ENCODE measurements around the gene VWA3B. TPM values are rescaled to one million over a fixed set of nuclear protein-coding genes. Genes with fewer than 3 reads are reported as not detected.
"Not testable (repeated sequence)": the region's sequence is repeated elsewhere in the genome, so short reads cannot be mapped to it uniquely, and the experiment has no call there.

VWA3B gene
- total RNA-seq, 1 donor from 2014 or later, result 4.1 TPM

- H3K27ac Mint-ChIP-seq, result no peak overlapping the region
- no peak for DNase-seq (ENCODE audit: extremely low spot score, unreplicated experiment)
- no peaks in the 10 kb centered on the region for H3K9me3 Mint-ChIP-seq
- H3K27me3 Mint-ChIP-seq, result peaks cover 56% of the 10 kb centered on the region
- no peak overlapping the region for H3K4me3 Mint-ChIP-seq
- no peaks in the 10 kb centered on the region for H3K36me3 Mint-ChIP-seq
- H3K4me1 Mint-ChIP-seq (ENCODE audit: unreplicated experiment), result peaks cover 11% of the 10 kb centered on the region
- TF ChIP-seq CTCF (conservative IDR thresholded peaks at IDR 0.05), result no peak
These were observed 40.4 kb downstream of the VWA3B start for GRCh38 chr2:98127229-98127989.

- TF ChIP-seq CTCF (conservative IDR thresholded peaks at IDR 0.05), result no peak
- Mint-ChIP-seq H3K27me3 (peaks cover 45% of the 10 kb centered on the region), H3K4me1 (ENCODE audit: unreplicated experiment) (no peaks in the 10 kb centered on the region), H3K9me3 (no peaks in the 10 kb centered on the region), H3K4me3 (no peak overlapping the region), H3K36me3 (no peaks in the 10 kb centered on the region), H3K27ac (no peak overlapping the region)
- no peak for DNase-seq (ENCODE audit: extremely low spot score, unreplicated experiment)
These were observed 41.7 kb downstream of the VWA3B start for GRCh38 chr2:98128556-98129109.

GRCh38 chr2:98130073-98130472, 43.1 kb downstream of the VWA3B start:
- not testable (repeated sequence) for H3K27ac Mint-ChIP-seq; H3K36me3 Mint-ChIP-seq; DNase-seq (ENCODE audit: extremely low spot score, unreplicated experiment); H3K4me3 Mint-ChIP-seq; H3K9me3 Mint-ChIP-seq
- Mint-ChIP-seq H3K4me1 (ENCODE audit: unreplicated experiment) (peaks cover 13% of the 10 kb centered on the region), H3K27me3 (peaks cover 37% of the 10 kb centered on the region)

- DNase-seq (ENCODE audit: extremely low spot score, unreplicated experiment), result no peak
- H3K27ac Mint-ChIP-seq, result no peak overlapping the region
These were observed 47.4 kb downstream of the VWA3B start for GRCh38 chr2:98134172-98135005.

GRCh38 chr2:98137196-98137595, 50.2 kb downstream of the VWA3B start:
- DNase-seq (ENCODE audit: extremely low spot score, unreplicated experiment), result no peak
- Mint-ChIP-seq H3K4me3 (no peak overlapping the region), H3K36me3 (no peaks in the 10 kb centered on the region), H3K27ac (no peak overlapping the region), H3K9me3 (no peaks in the 10 kb centered on the region), H3K27me3 (peaks cover 3% of the 10 kb centered on the region), H3K4me1 (ENCODE audit: unreplicated experiment) (peaks cover 18% of the 10 kb centered on the region)
- TF ChIP-seq CTCF (conservative IDR thresholded peaks at IDR 0.05), result no peak

More at GRCh38 chr2:98134172-98135005, 47.4 kb downstream of the VWA3B start:
- Mint-ChIP-seq H3K4me3 (no peak overlapping the region), H3K27me3 (peaks cover 18% of the 10 kb centered on the region), H3K4me1 (ENCODE audit: unreplicated experiment) (peaks cover 13% of the 10 kb centered on the region), H3K36me3 (no peaks in the 10 kb centered on the region), H3K9me3 (no peaks in the 10 kb centered on the region)
- TF ChIP-seq CTCF (conservative IDR thresholded peaks at IDR 0.05), result no peak

- peaks cover 19% of the 10 kb centered on the region for H3K4me1 Mint-ChIP-seq (ENCODE audit: unreplicated experiment)
- not testable (repeated sequence) for H3K27me3 Mint-ChIP-seq; DNase-seq (ENCODE audit: extremely low spot score, unreplicated experiment); H3K27ac Mint-ChIP-seq; H3K36me3 Mint-ChIP-seq; H3K4me3 Mint-ChIP-seq; H3K9me3 Mint-ChIP-seq
These were observed 52.0 kb downstream of the VWA3B start for GRCh38 chr2:98138978-98139377.

Data from type B pancreatic cell (in vitro differentiated cells).